ENCODE data around the gene DGKE.

The DGKE gene

DNA sequence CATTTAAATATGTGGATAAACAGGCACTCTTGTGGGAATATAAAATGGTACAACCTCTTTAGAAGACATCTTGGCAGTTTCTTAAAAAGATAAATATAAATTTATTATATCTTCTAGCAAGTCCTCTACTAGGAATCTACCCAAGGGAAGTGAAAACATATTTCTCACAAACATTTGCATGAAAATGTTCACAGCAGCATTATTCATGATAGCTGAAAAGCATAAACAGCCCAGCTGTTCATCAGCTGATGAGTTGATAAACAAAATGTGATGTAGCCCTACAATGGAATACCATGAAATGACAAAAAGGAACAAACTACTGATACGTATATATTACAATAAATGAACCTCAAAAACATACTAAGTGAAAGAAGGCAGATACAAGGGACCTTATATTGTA is 12.0 kb downstream of the DGKE start:
- no peak for DNase-seq (ENCODE audit: extremely low read depth in 1 of 2, low read depth in 1 of 2)

DNA sequence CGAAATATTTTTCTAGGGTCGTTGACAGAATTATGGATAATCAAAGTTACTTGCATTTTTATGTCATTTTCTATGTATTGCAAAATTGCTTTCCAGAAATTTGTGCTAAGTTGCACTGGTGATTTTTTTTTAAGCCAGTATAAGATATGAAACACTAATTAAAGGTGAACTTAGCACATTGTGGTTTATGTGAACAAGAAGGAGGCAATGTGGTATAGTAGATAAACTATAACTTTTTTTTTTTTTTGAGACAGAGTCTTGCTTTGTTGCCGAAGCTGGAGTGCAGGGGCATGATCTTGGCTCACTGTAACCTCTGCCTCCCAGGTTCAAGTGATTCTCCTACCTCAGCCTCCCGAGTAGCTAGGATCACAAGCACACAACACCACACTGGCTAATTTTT is 13.2 kb downstream of the DGKE start:
- no peak for DNase-seq (ENCODE audit: extremely low read depth in 1 of 2, low read depth in 1 of 2)

DNA sequence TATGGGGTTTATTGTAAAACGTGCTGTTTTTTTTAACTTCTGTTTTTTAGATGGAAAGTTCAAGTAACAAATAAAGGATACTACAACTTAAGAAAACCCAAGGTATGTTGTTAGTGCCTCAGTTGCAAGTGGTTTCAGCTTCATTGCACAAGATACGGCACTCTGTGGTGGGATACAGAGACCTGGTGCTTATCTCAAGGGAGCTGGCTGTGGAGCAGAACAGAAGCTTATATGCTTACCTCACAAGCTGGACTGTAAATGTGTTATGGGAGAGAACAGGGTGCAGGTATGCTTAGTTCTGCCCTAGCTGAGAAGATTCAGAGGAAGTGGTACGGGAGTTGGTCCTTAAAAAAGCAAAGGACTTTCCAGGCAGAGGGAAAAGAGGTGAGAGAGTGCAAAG is 15.2 kb downstream of the DGKE start:
- DNase-seq (ENCODE audit: extremely low read depth in 1 of 2, low read depth in 1 of 2), result no peak

DNA sequence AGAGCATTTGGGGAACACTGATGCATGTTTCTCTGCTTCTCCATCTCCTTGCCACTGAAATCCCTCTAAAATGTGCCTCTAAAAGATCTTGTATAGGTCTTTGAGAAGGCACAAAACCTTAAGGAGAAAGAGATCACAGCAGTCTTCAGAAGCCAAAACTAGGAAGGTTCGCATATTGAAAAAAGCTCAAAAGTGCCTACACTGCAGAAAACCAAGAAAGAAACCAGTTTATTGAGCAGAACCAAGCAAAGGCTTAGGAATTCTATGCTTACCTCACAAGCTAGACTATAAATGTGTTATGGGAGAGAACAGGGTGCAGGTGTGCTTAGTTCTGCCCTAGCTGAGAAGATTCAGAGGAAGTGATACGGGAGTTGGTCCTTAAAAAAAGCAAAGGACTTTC is 16.6 kb downstream of the DGKE start:
- no peak for DNase-seq (ENCODE audit: extremely low read depth in 1 of 2, low read depth in 1 of 2)

DNA sequence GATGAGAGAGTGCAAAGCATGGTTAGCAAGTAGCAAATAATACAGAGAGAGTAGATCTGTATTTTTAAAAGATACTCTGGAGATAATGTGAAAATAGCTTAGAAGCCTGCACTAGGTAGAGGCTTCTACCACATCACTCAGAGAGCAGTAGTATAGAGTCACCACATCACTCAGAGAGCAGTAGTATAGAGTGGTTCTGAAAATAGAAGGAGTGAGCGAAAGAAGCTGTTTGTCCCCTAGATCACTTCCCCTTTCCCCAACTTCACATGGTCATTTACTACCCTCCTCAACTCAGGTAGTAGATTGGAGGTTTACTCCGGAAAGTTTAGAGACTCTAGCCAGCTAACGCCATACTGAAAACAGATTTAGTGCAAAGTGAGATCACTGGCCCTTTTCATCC is 17.1 kb downstream of the DGKE start:
- DNase-seq (ENCODE audit: extremely low read depth in 1 of 2, low read depth in 1 of 2), result no peak

DNA sequence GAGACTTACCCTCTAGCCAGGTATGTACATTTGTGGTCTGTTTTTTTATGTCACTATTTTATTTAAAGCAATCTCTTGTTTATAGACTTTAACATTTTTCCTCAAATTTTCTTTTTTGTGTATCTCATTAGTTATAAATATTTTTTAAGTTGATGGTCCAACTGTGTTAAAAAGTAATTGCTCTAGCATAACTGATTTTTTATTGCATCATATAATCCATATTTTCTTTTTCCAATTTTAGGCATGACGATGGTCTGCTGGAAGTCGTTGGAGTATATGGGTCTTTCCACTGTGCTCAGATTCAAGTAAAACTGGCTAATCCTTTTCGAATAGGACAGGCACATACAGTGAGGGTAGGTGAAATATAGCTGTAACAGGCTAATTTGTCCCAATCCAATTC is 27.9 kb downstream of the DGKE start:
- no peak for DNase-seq (ENCODE audit: extremely low read depth in 1 of 2, low read depth in 1 of 2)

DNA sequence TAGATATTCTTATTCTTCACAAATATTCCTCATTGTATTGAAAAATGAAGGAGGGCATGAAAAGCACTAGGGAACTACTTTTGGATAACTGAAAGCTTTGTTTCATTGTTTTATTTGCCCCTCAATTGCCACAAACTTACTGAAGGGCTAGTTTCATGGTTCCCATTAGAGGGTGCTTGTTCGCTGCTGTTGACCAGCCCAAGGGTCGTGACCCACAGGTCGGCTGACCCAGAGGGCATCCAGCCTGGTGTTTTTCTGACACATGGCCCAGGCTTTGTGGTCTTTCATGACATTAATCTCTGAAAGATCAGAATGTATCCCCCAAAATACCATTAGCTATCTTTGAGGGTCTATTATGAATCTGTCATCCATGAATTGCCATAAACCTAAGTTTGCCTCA is 30.0 kb downstream of the DGKE start:
- DNase-seq (ENCODE audit: extremely low read depth in 1 of 2, low read depth in 1 of 2), result no peak

DNA sequence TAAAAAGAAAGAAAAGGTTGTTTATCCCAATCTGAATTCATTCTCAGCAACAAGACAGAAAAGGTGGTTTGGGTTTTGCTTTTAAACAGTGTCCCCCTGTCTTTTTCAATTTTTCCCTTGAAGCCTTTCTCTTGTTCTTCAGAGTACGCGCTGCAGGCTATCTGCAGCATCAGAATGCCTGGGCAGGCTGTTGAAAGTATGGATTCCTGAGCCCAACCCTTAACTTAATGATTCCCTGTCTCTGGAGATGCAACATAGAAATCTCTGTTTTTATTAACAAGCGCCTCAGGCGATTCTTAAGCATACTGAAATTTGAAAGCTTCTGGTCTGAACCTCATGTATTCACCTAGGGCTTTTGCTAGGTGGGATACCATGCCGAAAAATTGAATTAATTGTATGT is 32.1 kb downstream of the DGKE start:
- no peak for DNase-seq (ENCODE audit: extremely low read depth in 1 of 2, low read depth in 1 of 2)

DNA sequence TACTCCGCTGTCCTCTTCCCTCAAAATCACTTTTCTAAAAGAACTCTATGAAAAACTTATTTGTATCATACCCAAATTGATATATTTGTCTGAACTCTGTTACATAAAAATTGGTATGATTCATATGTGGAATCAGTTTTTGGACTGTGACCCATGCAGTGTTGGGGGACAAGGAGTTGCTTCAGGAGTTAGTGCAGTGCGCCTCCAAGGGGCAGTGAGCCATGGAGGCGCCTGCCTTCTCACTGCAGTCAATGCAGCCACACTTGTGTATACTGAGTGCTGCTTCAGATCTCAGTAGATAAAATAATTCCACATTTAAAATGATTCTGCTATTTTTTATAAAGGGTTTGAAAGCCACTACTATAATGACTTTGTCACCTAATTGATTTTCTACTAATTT is 32.5 kb downstream of the DGKE start:
- no peak for DNase-seq (ENCODE audit: extremely low read depth in 1 of 2, low read depth in 1 of 2)

DNA sequence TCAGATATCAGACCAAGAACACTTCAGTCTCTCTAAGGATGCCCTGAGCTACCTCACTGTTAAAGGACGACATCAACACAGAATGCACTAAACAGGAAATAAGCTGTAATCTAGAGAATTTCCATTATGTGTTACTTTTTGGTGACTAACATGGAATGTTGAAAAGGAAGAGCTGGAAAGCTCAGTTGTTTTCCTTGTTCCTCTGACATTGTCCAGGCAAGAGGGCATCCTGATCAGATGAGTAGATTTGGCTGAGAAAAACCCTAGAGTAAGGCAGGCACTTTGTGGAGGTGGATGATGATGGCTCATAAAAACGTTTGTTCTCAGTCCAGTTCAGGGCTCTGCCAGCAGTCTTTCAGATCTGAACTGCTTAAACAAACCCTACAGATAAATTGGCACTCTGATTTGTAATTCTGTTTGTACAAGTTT is 34.0 kb downstream of the DGKE start:
- DNase-seq (ENCODE audit: extremely low read depth in 1 of 2, low read depth in 1 of 2), result no peak

DNA sequence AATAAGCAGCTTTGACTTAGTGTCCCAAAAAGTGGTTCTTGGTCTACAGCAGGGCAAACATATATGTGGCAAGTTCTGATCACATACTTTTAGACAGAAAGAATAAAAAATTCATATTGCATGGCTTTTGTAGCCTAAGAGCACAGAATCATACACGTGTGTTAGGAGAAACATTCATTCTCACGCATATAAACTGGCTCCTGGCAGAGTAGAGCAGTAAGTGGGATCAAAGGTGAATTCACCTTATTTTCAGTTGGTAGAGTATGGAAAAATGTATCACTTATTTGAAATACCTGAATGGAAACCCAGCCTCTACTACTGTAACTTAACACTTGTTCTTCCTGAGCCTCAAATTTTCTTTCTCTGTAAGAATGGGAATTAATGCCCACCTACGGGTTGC is 34.8 kb downstream of the DGKE start:
- DNase-seq (ENCODE audit: extremely low read depth in 1 of 2, low read depth in 1 of 2), result no peak

DNA sequence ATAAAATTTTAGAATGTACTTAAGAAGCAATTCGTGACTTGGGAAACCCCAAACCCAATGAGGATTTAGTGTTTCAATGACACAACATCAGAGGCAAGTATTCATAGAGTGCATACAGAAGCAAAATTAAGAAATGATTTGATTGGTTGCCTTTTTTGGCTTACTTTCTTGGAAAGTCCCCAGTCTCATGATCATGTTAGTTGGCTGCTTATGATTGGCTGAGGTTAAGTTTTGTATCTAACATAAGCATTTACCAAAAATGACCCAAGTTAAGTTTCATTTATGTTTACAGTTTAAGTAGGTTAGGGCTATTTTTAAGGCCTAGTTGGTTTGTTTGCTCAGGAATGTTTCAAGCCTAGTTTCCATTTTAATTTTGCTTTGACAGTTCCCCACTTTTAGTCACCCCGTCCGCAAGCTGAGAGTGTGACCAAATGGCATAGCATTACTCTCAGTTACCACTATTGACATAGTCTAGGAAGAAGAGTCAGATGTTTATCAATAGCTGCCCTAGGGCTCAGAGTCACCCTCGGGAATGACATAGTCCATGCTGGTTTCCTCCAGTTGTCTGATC is 36.2 kb downstream of the DGKE start:
- peak in 1 of 2 donors; percentile 18 for DNase-seq (ENCODE audit: extremely low read depth in 1 of 2, low read depth in 1 of 2)

DNA sequence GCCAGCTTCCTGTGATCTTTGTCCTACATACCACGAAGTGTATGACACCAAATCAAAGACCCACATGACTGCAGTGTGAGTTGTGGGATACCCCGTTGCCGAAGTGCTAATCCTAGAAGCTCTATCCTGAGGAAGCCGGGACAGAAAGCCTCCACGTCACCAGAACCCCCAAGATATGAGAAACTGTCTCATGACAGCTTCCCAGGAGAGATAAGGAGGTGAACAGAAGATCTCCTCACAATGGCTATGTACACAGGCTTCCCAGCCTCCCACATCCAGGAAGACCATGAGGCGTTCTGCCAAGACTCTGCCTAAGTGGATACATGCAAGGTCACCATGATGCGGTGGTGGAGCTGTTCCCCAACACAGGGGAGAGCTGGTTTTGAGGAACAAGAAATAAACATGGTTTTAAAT is 42.8 kb downstream of the DGKE start:
- DNase-seq (ENCODE audit: extremely low read depth in 1 of 2, low read depth in 1 of 2), result no peak

DNA sequence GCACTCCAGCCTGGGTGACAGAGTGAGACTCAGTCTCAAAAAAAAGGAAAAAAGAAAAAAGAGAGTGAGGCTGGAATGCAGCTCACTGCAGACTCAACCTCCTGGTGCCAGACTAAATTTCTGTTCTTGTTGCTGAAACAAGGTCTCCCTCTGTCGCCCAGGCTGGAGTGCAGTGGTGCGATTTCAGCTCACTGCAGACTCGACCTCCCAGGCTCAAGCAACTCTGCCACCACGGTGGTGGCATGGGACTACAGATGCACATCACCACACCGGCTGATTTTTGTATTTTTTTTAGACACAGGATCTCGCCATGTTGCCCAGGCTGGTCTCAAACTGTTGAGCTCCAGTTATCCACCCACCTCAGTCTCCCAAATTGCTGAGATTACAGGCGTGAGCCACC is 45.3 kb downstream of the DGKE start:
- no peak for DNase-seq (ENCODE audit: extremely low read depth in 1 of 2, low read depth in 1 of 2)

DNA sequence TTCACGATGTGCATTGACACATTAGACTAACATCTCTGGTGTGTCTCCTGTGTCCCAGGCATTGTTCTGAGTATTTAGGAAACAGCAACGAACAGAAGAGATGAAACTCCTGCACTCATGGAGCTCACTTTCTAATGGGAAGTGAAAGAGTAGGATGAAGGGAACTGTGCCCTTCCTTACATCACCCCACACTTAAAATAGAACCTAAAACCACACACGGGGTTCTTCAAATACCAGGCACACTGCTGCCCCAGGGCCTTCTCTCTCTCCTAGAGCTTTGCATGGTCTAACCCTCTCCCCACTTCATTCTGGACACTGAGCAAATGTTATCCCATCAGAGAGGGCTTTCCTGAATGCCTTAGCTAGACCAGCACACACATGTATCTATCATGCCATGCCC is 46.2 kb downstream of the DGKE start:
- no peak for DNase-seq (ENCODE audit: extremely low read depth in 1 of 2, low read depth in 1 of 2)

DNA sequence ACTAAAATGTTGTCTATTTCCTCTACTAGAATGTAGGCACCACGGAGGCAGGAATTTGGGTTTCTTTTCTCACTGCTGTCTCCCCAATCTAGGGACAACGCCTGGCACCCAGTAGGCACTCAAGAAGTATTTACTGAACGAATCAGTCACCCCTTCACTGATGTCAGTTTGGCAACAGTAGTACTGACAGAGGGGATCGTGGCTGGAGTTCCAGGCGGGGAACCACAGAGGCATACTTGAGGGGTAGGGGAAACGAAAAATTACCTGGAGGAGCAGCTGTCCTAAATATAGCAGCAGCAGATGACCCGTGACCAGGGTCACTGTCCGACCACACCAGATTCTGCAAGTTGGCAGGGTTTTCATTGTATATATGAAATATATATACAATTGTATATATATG is 46.6 kb downstream of the DGKE start:
- no peak for DNase-seq (ENCODE audit: extremely low read depth in 1 of 2, low read depth in 1 of 2)

DNA sequence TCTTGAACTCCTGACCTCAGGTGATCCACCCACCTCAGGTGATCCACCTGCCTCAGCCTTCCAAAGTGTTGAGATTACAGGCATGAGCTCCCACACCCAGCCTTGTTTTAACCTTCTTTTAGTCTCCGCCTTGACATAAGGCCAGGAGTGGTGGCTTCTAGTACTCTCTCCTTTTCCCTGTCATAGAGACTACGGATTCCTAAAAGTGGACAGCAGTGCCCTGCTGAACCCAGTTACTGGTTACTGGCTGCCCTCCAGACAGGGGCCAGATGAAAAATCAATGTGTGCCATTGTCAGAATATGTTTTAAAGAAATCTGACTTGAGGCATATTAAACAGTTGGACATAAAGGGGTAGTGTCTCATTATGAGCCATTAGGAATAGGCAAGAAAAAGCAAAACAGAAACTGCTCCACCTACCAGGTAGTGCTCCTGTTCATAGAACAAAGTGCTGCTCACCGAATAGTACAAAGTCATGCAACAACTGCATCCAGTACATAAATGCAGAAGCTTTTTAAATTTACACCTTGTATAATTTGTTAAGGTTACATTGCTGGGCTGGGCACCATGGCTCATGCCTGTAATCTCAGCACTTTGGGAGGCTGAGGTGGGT is 47.8 kb downstream of the DGKE start:
- DNase-seq (ENCODE audit: extremely low read depth in 1 of 2, low read depth in 1 of 2), result no peak

DNA sequence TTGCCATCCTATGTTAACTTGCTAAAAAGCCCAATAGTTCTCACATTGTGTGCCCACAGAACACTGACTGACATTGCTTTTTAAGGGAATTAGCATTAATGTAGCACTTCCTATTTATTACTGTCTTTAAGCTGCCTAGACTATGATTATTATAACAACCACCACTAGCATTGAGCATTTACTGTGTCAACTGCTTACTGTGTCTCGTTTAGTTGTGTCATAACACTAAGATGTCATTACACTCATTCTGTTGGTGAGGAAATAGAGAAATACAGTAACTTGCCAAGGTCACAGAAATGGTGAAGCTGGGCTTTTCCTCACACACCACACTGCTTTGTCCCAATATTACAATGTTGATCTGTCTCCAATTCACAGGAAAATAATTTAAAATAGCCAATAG is 49.7 kb downstream of the DGKE start:
- DNase-seq (ENCODE audit: extremely low read depth in 1 of 2, low read depth in 1 of 2), result no peak

DNA sequence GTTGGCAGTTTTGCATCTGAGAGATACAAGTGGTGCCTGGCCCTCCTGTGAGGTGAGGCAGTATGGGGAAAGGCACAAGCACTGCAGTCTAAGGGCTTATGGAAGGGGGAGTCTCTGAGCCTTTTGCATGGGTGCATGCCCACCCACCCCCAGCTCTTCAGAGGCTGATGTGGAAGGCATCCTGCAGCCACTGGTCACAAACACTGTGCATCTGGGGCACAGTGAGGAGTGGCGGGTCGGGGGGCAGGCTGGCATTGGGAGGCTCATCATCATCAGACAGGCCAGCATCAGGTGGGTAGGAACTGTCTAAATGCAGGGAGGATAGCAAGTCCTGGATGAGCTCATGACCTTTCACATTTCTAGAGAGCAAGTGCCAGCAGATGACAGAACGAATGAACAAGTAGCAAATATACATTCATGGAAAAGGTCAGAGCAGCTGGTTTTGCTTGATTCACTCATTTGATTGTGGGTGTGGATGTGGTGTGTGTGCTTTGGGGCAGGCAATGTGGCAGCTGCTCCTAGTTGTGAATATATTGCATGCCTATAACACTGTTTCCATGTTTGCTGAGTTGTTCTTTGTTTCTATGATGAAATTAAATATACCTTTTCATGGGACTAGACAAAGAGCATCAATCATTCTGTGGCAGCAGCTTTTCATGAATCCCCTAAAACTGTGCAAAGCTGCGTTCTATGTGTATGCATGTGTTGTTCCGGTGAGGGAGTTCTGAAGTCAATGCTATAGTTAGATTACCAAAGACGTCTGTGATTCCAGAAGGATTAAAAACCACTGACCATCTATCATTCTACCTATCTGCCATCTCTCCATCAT is 50.7 kb downstream of the DGKE start:
- no peak for DNase-seq (ENCODE audit: extremely low read depth in 1 of 2, low read depth in 1 of 2)

DNA sequence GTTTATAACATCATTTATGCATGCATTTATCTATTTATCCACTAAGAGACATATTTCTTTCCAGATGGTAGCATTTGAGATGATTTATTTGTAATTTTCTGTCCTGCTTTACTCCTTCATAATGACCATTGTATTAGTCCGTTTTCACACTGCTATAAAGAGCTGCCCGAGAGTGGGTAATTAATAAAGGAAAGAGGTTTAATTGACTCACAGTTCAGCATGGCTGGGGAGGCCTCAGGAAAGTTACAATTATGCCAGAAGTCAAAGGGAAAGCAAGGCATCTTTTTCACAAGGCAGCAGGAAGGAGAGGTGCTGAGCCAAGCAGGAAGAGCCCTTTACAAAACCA is 51.3 kb downstream of the DGKE start:
- no peak for DNase-seq (ENCODE audit: extremely low read depth in 1 of 2, low read depth in 1 of 2)

DNA sequence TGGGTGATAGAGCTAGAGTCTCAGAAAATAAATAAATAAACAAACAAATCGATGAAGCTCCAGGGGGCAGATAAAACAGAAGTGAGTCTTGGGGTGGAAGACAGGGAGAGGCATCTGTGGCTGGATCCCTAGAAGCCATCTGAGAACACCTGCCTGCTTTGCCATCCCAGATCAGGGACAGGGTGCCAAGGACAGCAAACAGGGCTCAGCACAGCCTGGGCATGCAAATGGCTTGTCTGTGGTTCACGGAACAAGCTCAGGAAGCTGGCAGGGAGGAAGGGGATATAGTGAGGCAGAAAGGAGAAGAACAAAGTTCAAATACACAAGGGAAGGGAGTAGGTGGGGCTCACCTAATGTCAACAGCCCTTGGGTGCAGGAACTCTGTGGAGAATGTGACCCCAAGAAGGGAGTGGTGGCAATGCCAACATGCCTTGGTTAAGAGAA is 52.4 kb downstream of the DGKE start:
- DNase-seq (ENCODE audit: extremely low read depth in 1 of 2, low read depth in 1 of 2), result no peak

DNA sequence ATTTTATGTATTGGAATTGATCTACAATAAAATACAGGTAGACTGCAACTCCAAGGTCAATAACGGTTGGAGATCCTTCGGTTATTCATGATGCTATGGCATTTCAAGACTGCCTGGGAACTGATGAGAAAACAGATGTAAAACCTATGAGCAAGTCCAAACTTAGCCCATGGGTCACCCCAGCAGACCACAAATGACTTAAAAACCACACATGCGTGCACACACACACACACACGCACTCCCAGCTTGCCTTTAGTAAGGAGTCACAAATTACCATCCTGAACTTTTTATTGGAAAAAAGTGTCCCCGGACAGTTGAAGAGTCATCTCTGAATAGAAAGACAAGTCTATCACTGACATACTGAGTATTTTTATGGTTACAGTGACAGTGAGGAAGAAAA is 53.2 kb downstream of the DGKE start:
- DNase-seq (ENCODE audit: extremely low read depth in 1 of 2, low read depth in 1 of 2), result no peak
